ENCODE results near the gene HSD17B2. TPM values are rescaled to one million over a fixed set of nuclear protein-coding genes. Genes with fewer than 3 reads are reported as not detected.

Gene HSD17B2
- total RNA-seq, 1 donor from 2014 or later, result 1.2 TPM

- TF ChIP-seq, protein P1, sequence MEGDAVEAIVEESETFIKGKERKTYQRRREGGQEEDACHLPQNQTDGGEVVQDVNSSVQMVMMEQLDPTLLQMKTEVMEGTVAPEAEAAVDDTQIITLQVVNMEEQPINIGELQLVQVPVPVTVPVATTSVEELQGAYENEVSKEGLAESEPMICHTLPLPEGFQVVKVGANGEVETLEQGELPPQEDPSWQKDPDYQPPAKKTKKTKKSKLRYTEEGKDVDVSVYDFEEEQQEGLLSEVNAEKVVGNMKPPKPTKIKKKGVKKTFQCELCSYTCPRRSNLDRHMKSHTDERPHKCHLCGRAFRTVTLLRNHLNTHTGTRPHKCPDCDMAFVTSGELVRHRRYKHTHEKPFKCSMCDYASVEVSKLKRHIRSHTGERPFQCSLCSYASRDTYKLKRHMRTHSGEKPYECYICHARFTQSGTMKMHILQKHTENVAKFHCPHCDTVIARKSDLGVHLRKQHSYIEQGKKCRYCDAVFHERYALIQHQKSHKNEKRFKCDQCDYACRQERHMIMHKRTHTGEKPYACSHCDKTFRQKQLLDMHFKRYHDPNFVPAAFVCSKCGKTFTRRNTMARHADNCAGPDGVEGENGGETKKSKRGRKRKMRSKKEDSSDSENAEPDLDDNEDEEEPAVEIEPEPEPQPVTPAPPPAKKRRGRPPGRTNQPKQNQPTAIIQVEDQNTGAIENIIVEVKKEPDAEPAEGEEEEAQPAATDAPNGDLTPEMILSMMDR (IDR thresholded peaks at IDR 0.05; ENCODE audit: unreplicated experiment), result no peak
- DNase-seq (ENCODE audit: low spot score, unreplicated experiment), result no peak
- Mint-ChIP-seq H3K9me3 (ENCODE audit: low read depth) (peaks cover 3% of the 10 kb centered on the region), H3K27ac (no peak overlapping the region), H3K27me3 (no peaks in the 10 kb centered on the region), H3K4me1 (ENCODE audit: low read depth) (peaks cover 18% of the 10 kb centered on the region), H3K4me3 (ENCODE audit: low read depth) (no peak overlapping the region), H3K36me3 (ENCODE audit: insufficient read depth) (no peaks in the 10 kb centered on the region)
These were observed 39.4 kb upstream of the HSD17B2 start for GRCh38 chr16:81995651-81996050.

DNA sequence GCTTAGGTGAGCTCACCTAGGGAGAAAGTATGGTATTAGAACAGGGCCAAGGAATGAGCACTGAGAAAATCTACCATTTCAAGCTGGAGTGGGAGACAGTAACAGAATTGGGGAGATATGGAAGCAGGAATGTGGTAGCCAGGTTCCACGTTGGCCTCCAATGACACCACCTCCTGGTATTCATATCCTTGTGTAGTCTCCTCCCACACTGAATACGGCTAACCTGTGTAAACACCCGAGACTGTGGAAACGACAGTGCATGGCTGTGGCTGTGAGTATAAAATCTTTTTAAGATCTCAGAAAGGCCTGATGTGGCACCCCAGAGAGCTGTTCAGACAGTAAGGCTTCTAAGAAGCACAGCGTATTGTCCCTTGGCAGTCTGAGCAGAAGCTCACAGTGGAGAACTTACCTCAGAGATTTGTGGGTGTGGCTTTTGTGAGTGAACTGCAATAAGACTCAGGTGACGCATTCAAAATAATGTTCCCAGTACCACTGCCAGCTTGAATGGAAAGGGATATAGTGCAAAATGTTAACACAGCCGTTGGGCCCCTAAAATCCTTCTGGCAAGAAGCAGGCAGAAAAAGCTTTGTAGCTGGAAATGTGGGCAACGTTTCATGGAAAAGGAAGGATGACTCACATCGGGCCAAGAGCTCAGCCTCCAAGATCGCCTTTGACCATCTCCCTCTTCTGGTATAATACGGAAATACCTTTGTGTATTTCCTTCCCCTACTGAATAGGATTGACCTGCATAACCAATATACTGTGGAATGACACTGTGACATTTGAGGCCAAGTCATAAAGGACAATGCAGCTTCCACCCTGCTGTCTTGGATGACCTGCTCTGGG is 38.2 kb upstream of the HSD17B2 start:
- H3K27me3 Mint-ChIP-seq, result no peaks in the 10 kb centered on the region
- no peaks in the 10 kb centered on the region for H3K36me3 Mint-ChIP-seq (ENCODE audit: insufficient read depth)
- H3K4me1 Mint-ChIP-seq (ENCODE audit: low read depth), result peaks cover 18% of the 10 kb centered on the region
- no peak overlapping the region for H3K27ac Mint-ChIP-seq
- no peak for DNase-seq (ENCODE audit: low spot score, unreplicated experiment)
- TF ChIP-seq, protein P1 (IDR thresholded peaks at IDR 0.05; ENCODE audit: unreplicated experiment), result no peak
- H3K4me3 Mint-ChIP-seq (ENCODE audit: low read depth), result no peak overlapping the region
- H3K9me3 Mint-ChIP-seq (ENCODE audit: low read depth), result peaks cover 3% of the 10 kb centered on the region

- H3K4me3 Mint-ChIP-seq (ENCODE audit: low read depth), result no peak overlapping the region
- TF ChIP-seq, protein P1 (IDR thresholded peaks at IDR 0.05; ENCODE audit: unreplicated experiment), result no peak
- peaks cover 16% of the 10 kb centered on the region for H3K4me1 Mint-ChIP-seq (ENCODE audit: low read depth)
- H3K36me3 Mint-ChIP-seq (ENCODE audit: insufficient read depth), result no peaks in the 10 kb centered on the region
- DNase-seq (ENCODE audit: low spot score, unreplicated experiment), result no peak
- no peaks in the 10 kb centered on the region for H3K27me3 Mint-ChIP-seq
- H3K9me3 Mint-ChIP-seq (ENCODE audit: low read depth), result peaks cover 3% of the 10 kb centered on the region
- no peak overlapping the region for H3K27ac Mint-ChIP-seq
These were observed 37.3 kb upstream of the HSD17B2 start for GRCh38 chr16:81997738-81998137.

- Mint-ChIP-seq H3K9me3 (ENCODE audit: low read depth) (peaks cover 5% of the 10 kb centered on the region), H3K4me1 (ENCODE audit: low read depth) (peaks cover 12% of the 10 kb centered on the region), H3K27me3 (no peaks in the 10 kb centered on the region), H3K27ac (no peak overlapping the region), H3K4me3 (ENCODE audit: low read depth) (no peak overlapping the region), H3K36me3 (ENCODE audit: insufficient read depth) (no peaks in the 10 kb centered on the region)
- DNase-seq (ENCODE audit: low spot score, unreplicated experiment), result no peak
- TF ChIP-seq, protein P1 (IDR thresholded peaks at IDR 0.05; ENCODE audit: unreplicated experiment), result no peak
These were observed 32.2 kb upstream of the HSD17B2 start for GRCh38 chr16:82002831-82003230.

GRCh38 chr16:82004601-82005000 is 30.5 kb upstream of the HSD17B2 start:
- no peaks in the 10 kb centered on the region for H3K27me3 Mint-ChIP-seq
- H3K36me3 Mint-ChIP-seq (ENCODE audit: insufficient read depth), result peaks cover 3% of the 10 kb centered on the region
- H3K27ac Mint-ChIP-seq, result no peak overlapping the region
- peaks cover 9% of the 10 kb centered on the region for H3K9me3 Mint-ChIP-seq (ENCODE audit: low read depth)
- H3K4me1 Mint-ChIP-seq (ENCODE audit: low read depth), result peaks cover 12% of the 10 kb centered on the region
- DNase-seq (ENCODE audit: low spot score, unreplicated experiment), result no peak
- no peak overlapping the region for H3K4me3 Mint-ChIP-seq (ENCODE audit: low read depth)
- TF ChIP-seq, protein P1 (IDR thresholded peaks at IDR 0.05; ENCODE audit: unreplicated experiment), result no peak
